DMS53 treated with DMSO at 0.1 percent for 48 hours (cell line): ENCODE data around the gene IGFL3.
"Not testable (repeated sequence)": the region's sequence is repeated elsewhere in the genome, so short reads cannot be mapped to it uniquely, and the experiment has no call there.

Experiments
- DNase-seq: peaks from one replicate; lab custom pipeline; 2025; ENCODE audit not compliant: unreplicated experiment; lab: John Stamatoyannopoulos, UW

Gene IGFL3

DNA sequence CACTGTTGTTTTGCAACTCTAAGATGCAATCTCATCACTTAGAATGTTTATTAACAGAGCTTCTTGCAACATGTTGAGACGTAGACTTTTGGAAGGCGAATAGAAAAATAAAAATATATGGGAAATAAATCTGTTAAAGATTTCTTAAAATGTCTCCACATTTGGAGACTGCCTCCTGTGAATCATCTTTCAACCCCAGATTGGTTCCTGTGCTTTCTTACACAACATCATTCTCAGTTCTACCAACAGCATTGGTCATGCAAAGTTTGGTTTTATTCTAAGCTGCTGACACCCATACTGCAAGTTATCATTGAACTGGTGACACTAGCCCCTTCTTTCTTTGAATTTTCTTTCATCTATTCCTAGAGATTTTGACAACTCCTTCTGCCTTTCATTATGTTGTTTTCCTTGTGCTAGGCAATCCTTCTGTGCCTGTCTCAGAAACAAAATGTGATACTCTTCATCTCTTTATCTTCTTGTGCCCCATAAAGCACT is 1.6 kb upstream of the IGFL3 start:
- DNase-seq = no peak

DNA sequence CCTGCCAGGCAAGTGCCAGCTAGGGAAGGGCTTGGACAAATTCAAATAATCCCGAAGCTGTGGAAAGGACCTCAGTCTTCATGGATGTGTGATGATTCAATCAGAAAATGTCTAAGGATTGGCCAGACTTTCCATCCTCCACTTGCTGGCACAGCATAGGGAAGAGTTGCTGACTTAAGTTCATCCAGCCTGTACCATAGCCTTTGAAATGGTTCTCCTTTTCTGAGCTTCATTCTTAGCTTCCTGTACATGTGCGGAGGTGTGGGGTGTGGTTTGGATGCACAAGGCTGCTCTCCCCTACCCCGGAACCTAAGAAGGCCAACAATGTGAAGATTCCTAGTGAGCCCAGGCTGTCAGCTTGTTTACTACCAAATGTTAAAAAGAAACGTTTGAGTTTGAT is 959 bp upstream of the IGFL3 start:
- DNase-seq = no peak

DNA sequence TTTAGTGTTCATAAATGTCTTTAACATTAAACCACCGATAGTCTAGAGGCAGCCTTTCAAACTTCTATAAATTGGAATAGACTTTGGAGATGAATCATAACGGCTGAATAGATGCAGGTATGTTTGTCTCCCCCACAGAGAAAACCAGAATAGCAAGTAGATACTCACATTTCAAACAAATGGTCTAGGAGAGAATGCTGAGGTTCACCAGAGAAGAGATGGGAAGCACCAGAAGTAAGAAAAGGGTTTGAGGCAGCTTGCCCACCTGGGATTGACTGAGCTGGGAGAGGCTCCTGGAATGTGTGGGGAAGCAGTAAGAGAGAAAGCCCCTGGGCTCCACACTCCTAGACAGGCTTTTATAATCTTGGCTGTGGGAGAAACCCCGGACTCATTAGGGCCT is 6.4 kb downstream of the IGFL3 start:
- no peak for DNase-seq

DNA sequence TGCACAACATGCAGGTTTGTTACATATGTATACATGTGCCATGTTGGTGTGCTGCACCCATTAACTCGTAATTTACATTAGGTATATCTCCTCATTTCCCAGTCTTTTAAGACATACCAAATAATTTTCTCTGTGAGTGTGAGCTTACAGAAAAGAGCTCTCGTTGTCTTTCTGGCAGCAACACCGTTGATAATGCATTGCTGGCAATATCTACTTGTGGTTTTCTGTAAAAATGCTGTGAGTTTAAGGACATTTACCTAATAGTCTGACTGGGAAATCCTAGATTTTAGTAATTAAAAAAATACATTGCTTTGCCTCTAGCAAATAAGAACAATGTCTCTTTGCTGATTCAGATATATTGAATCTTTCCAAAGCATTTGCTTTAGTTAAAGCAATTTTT is 8.4 kb downstream of the IGFL3 start:
- DNase-seq = no peak

DNA sequence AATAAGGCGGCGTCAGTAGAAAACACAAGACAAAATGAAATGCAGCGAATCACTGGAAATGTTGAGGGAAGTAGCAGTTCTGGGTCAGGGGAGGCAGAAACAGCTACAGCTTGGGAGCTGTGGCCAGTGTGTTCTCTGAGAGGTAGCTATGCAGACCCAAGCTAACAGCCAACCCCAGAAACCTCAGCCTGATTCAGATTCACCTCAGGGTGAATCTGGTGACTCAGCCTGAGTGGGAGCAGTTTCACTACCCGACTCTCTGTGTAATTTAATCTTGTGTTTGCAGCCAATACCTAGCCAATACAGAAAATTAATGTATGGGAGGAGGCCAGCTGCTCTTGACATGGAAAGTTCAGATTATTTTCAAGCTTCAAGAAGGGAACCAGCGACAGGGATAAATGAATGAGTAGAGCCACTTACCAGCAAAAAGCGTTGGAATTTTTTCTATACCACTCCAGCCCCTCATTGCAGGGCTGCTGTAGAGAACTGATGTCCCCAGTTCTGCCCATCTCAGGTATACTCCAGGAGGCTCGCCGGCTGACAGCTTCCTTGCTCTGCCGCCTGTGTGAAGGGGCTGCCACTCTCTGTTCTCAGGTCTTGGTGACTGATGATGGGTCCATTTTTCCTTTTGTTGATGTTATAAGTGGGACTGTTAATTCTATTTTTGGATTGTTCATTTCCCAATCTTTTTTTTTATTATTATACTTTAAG is 8.9 kb downstream of the IGFL3 start:
- DNase-seq = no peak

DNA sequence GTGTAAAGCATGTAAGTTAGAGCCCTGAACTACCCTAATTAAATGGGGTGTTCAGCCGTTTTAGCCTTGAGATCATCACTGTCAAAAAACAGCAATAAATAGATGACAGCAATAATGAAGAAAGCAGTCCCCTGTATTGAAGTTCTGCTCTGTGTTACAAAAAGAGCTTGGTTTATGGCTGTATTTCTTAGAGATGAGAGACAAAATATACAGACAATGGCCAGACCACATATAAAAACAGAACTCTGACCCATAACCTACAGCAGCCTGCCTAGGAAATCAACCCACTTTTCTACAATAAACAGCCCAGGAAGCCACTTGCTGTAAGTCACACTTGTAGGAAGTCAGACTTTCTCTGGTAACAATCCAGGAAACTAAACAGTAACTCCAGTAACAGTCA is 10.8 kb downstream of the IGFL3 start:
- DNase-seq = no peak

DNA sequence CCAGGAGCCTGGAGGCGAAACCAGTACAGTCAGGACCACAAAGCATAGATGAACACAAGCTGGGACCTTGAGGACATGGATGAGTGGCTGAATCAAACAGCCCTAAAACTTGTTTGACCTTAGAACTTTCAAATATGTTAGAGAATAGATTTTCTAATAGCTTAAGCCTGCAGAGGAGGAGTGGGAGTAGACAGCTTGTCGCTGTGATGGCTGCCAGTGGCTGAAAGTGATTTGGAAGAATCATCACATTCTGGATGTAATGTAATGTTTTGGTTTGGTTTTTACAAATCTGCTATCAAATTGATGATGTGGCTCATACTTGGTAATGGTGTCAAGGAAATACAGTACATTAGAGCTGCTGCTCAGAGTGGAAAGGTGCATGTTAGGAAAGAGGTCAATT is 12.0 kb downstream of the IGFL3 start:
- DNase-seq = no peak

DNA sequence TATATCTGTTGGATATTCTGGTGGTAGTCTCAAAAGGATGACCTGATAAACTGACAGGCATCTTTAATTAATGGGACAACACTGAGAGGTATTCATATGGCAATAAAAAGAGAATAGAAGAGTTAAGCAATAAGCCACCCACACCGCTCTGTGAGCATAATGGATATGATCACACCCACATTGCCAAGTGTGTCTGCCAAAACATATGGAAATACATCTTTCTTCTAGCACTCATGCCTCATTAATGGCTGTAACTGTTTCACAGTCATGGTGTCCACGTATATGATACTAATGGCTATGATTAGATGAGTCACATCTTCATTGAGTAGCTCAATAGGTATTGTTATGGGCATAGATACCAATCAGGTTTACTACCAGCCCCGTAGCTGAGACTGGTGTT is 13.1 kb downstream of the IGFL3 start:
- no peak for DNase-seq

DNA sequence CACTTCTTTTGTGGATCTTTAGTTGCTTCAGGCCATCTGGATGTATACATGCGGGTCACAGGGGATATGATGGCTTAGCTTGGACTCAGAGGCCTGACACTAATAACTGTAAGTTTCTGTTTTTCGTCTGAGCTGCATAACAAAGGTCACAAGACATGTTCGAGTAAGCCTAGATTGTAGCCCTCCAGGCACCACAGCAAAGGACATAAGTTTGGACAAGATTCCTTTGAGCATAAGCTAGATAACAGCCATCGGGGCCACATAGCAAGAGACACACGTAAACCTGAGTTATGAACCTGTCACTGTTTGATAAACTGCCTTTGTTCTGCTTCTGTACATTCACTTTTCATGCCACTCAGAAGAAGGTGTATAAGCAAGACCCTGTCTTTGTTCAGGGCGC is 14.6 kb downstream of the IGFL3 start:
- no peak for DNase-seq

DNA sequence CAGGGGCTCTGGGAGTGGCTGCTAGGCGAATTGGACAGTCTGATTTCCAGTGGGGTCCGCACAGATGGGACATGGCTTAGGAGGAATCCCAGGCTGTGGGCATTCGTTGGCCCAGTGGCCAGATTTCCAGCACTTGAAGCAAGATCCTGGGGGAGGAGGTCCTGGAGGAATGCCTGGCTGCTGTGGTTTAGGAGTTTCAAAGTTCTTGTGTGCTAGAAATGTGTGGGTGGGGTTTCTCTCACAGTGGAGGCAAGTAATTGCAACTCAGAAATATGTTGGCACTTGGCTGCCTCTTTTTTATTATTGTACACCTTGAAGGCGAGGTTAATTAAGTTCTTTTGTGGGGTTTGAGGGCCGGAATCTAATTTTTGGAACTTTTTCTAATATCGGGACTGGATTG is 17.1 kb downstream of the IGFL3 start:
- DNase-seq = no peak

DNA sequence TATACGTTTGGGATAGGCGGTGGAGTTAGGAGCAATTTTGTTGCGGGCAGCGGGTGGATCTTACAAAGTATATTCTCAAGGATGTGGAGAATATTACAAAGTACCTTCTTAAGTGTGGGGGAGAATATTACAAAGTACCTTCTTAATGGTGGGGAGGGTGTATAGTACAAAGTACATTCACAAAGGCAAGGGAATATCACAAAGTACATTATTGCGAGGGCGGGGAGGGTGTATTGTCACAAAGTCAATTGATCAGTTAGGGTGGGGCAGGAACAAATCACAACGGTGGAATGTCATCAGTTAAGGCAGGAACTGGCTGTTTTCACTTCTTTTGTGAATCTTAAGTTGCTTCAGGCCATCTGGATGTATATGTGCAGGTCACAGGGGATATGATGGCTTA is 22.2 kb downstream of the IGFL3 start:
- not testable (repeated sequence) for DNase-seq

DNA sequence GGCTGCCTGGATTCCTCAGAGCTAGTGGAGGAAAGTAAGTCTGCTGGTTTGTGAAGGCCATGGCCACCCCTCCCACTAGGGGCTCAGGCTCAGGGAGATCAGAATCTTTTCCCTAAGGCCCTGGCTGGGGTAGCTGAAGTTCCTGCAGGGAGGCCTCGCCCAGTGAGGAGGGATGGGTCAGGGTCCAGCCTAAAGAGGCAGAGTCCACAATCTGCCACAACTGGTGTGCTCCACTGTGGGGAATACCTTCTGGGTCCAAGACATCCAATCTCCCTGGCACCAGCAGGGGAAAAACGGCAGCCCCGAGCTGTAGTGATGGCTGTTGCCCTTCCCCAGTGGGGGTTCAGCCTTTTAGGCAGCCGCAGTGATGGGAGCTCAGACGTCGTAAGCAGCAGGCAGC is 23.2 kb downstream of the IGFL3 start:
- DNase-seq = no peak

DNA sequence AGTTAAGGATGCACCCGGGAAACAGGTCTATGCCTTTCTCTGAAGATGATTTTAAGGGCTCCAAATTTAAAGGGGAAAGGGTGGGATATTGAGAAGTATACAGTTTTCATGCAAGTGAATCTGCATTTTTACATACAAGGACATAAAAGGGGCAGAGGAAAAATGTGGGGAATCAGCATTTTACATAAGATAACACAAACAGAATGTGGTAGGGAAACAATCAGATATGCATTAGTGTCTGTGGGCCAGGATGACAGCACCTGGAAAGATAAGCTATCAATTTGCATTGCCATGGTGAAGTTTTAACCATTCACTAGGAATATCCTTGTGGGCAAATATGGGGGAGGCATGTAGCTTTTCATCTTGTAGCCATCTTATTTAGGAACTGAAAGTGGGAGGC is 24.1 kb downstream of the IGFL3 start:
- no peak for DNase-seq

DNA sequence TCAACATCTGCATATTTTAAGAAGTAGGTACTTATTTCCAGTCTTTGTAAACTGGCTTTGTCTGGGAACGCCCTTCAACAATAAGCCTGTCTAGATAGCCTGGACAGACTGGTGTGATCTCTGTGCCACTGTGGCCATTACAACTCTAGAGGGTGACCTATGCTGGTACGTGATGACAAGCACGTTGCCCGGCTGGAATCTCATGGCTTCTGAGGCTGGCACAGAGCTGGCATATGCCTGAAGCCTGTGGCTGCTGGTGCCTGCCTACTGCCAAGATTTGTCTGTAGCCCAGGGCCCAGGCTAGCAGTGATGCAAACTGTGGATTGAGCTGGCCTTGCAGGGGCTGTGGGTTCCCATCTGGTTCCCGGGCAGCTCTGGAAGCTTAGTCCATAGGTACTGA is 34.0 kb downstream of the IGFL3 start:
- no peak for DNase-seq

DNA sequence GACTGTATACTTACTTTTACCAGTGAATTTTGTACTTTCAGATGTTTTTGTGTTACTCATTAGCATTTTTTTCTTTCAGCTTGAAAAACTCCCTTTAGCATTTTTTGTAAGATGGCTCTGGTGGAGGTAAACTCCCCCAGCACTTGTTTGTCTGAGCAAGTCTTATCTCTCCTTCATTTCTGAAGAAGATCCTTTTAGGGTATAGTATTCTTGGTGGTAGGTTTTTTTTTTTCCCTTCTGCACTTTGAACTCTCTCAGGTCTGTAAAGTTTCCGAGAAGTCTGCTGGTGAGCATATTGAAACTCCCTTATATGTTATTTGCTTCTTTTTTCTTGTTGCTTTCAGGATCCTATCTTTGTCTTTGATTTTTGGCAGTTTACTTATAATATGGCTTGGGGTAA is 35.1 kb downstream of the IGFL3 start:
- DNase-seq = no peak

DNA sequence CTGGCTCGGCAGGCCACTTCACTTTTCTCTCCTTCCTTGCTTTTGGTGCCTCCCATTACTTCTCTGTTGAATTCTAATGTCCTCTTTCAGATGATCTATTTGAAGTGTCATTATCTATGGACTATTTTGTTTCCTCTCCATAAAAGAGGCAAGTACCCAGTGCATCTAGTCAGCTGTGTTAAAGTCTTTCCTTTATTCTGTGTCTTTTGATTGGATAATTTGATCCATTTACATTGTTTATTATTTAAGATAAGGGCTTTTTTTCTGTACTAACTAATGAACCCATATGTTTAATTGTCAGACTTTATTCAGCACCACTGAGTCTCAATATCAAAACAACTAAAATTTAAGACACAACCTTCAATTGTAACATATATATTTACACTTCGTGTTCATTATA is 36.4 kb downstream of the IGFL3 start:
- DNase-seq = no peak

DNA sequence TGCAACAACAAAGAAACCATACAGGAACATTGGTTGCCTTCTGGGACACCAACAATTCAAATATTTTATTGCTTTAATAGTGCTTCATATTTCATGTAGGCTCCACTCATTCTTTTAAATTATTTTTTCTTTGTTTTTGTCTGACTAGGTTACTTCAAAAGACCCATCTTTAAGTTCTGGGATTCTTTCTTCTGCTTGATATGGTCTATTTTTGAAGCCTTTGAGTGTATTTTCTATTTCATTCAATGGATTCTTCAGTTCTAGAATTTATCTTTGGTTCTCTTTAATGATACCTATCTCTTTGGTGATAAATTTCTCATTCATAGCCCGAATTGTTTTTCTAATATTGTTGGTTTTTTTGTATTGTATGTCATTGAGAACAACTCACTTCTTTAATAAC is 38.6 kb downstream of the IGFL3 start:
- DNase-seq = no peak

DNA sequence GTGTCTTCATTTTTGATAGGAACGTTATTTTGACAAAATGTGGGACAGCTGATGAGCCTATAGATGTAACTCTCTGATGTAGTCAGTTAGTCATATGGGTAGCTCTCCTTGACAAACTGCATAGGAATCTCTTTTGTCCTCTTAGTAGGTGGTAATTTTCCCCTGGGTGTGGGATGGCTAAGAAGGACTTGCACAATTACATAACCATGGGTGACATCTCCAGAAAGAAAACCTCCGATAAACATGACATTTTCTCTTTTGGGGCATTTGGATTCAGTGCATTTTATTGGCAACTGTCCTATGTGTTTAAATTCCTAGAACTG is 41.8 kb downstream of the IGFL3 start:
- no peak for DNase-seq

DNA sequence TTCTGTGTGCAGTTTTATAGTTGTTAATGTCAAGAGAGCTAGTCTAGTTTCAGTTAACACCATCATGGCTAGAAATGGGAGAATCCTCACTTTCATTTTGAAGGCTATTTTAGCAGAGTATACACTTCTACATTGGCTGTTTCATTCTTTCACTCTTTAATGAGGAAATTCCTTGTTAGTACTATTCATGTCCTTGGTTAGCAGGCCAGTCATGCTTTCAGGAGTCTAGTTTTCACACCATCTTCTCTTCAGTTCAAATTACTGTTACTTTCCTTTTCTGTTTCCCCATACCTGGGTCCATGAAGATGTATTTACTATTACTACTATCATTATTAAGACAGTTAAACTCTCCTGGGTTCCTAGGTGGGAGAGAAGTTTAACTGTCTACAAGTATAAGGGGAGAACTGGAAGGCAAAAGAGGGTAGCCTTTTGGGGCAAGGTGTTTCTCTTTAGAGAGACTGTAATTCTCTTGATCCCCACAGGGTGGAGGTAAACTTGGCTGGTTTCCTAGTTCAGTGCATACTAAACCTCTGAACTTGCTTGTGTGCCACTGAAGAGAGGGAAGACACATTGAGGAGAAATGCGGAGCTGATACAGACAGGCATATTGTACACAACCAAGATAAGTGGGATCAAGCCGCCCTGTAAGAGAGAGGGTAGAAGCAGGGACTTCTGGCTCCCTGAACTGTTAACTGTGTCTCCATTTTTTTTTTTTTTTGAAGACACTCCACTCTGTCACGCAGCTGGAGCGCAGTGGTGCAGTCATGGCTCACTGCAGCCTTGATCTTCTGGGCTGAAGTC is 42.4 kb downstream of the IGFL3 start:
- DNase-seq = peak; percentile 56

DNA sequence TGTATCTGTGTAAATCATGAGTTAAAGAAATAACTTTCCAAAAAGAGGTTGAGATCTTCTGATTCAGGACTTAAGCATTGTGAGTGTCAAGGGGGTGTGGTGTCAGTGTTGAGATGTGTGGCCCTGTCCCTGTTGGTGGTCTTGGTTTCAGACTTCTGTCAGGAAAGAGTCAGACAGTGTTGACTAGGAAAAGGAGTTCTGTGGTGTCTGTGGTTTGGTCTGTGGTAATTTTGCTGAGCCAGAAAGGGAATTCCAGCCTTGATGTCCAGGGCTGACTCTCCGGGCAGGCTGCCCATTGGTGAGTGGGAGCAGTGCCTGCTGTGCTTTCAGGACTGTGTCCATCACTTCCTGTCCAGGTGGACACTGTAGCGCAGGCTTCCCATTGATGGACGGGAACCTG is 43.9 kb downstream of the IGFL3 start:
- DNase-seq = no peak

DNA sequence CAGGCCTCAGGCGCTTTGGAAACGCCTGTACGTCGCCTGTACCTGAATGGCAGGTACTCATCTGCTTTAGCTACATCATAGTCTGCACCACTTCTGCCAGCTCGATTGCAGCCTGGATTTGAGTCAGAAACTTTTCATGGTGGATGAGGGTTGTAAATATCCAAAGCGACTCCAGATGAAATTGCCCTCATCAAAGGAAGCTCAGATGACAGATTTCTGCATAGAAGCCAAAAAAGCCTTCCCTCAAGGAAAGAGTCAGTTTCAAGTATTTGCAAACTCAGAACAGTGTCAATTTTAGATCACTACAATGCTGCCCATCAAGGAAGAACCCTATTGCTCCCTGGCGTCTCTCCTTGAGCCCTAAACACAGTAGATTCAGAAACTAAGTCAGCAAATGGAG is 44.9 kb downstream of the IGFL3 start:
- DNase-seq = no peak

DNA sequence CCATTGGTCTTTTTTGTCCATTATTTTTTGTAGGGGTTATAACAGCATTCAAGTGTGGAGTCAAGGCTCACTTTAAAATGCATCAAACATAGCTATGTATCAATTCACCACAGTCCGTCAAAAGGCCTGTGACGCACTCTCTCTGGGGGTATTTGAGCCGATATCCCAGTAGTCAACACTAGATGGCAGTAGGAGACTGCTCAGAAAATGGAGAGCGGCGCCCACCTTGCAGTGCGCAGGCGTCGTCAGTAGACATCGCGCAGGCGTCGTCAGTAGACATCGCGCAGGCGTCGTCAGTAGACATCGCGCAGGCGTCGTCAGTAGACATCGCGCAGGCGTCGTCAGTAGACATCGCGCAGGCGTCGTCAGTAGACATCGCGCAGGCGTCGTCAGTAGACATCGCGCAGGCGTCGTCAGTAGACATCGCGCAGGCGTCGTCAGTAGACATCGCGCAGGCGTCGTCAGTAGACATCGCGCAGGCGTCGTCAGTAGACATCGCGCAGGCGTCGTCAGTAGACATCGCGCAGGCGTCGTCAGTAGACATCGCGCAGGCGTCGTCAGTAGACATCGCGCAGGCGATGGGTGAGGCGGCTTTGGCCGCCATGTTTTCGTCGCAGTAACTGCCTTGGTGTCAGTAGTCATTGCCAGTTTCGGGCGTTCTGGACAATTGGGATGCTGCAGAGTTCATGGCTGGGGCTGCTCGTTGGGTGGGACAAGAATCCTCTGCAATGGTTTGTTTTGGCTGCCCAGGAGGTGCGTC is 45.7 kb downstream of the IGFL3 start:
- DNase-seq = not testable (repeated sequence)
